HS-27A (cell line): ENCODE measurements around the gene HIBCH.
"Not testable (repeated sequence)": the region's sequence is repeated elsewhere in the genome, so short reads cannot be mapped to it uniquely, and the experiment has no call there.

Source experiments
- DNase-seq: peaks from one replicate; pipeline ENCODE4 v3.0.0-alpha.2; 2012; ENCODE audit warnings: low read depth, missing footprints

HIBCH gene

GRCh38 chr2:190185380-190185779 is 134.2 kb downstream of the HIBCH start:
- no peak for DNase-seq

- DNase-seq, result no peak
Observed at GRCh38 chr2:190184460-190184859, 135.2 kb downstream of the HIBCH start.

GRCh38 chr2:190183539-190183938 is 136.1 kb downstream of the HIBCH start:
- DNase-seq, result no peak

- no peak for DNase-seq
Observed at GRCh38 chr2:190182071-190182524, 137.5 kb downstream of the HIBCH start.

GRCh38 chr2:190181123-190181669 is 138.4 kb downstream of the HIBCH start:
- DNase-seq, result no peak

GRCh38 chr2:190180313-190181122 is 139.1 kb downstream of the HIBCH start:
- no peak for DNase-seq

GRCh38 chr2:190179754-190180312 is 139.8 kb downstream of the HIBCH start:
- DNase-seq, result no peak

- DNase-seq, result no peak
Observed at GRCh38 chr2:190178066-190178722, 141.4 kb downstream of the HIBCH start.

GRCh38 chr2:190177249-190178040 is 142.2 kb downstream of the HIBCH start:
- no peak for DNase-seq

- DNase-seq, result no peak
Observed at GRCh38 chr2:190173392-190173791, 146.2 kb downstream of the HIBCH start.

- DNase-seq, result no peak
Observed at GRCh38 chr2:190170673-190171072, 149.0 kb downstream of the HIBCH start.

- no peak for DNase-seq
Observed at GRCh38 chr2:190169221-190170072, 150.2 kb downstream of the HIBCH start.

- DNase-seq, result no peak
Observed at GRCh38 chr2:190167702-190168101, 151.9 kb downstream of the HIBCH start.

GRCh38 chr2:190165491-190165890 is 154.1 kb downstream of the HIBCH start:
- DNase-seq, result no peak

GRCh38 chr2:190162851-190163250 is 156.8 kb downstream of the HIBCH start:
- DNase-seq, result no peak

- DNase-seq, result no peak
Observed at GRCh38 chr2:190159453-190159852, 160.2 kb downstream of the HIBCH start.

GRCh38 chr2:190158798-190159434 is 160.7 kb downstream of the HIBCH start:
- no peak for DNase-seq

- not testable (repeated sequence) for DNase-seq
Observed at GRCh38 chr2:190157613-190158528, 161.8 kb downstream of the HIBCH start.

- DNase-seq, result no peak
Observed at GRCh38 chr2:190156530-190157212, 163.0 kb downstream of the HIBCH start.
